Cardiac fibroblast (primary cell): ENCODE data around the gene ARFRP1.

Experiments
- DNase-seq, 2 donors: peaks; one replicate each; pipeline versions ENCODE4 v3.0.0 to v3.0.0-alpha.2; 2010; ENCODE audit warnings: low read depth in 2 of 2
- H3K4me3 ChIP-seq, 2 donors: replicated peaks in 1 of 2; 1 replicate in 1 of 2; 2 replicates in 1 of 2; pipeline ENCODE4 v1.5.1; 2011; ENCODE audit warnings: low read depth in 2 of 2, low read length in 2 of 2, mild to moderate bottlenecking in 2 of 2, moderate library complexity in 1 of 2
- TF ChIP-seq, protein P1 (sequence below): IDR thresholded peaks from one replicate; pipeline ENCODE4 v1.5.1; 2011; ENCODE audit warnings: low read depth, mild to moderate bottlenecking, low read length, inconsistent platforms

ARFRP1 gene

GRCh38 chr20:63718996-63719395 lies 11.2 kb upstream of the ARFRP1 start:
- TF ChIP-seq, protein P1, sequence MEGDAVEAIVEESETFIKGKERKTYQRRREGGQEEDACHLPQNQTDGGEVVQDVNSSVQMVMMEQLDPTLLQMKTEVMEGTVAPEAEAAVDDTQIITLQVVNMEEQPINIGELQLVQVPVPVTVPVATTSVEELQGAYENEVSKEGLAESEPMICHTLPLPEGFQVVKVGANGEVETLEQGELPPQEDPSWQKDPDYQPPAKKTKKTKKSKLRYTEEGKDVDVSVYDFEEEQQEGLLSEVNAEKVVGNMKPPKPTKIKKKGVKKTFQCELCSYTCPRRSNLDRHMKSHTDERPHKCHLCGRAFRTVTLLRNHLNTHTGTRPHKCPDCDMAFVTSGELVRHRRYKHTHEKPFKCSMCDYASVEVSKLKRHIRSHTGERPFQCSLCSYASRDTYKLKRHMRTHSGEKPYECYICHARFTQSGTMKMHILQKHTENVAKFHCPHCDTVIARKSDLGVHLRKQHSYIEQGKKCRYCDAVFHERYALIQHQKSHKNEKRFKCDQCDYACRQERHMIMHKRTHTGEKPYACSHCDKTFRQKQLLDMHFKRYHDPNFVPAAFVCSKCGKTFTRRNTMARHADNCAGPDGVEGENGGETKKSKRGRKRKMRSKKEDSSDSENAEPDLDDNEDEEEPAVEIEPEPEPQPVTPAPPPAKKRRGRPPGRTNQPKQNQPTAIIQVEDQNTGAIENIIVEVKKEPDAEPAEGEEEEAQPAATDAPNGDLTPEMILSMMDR = no peak
- H3K4me3 ChIP-seq = no peak overlapping the region
- DNase-seq = no peak

DNA sequence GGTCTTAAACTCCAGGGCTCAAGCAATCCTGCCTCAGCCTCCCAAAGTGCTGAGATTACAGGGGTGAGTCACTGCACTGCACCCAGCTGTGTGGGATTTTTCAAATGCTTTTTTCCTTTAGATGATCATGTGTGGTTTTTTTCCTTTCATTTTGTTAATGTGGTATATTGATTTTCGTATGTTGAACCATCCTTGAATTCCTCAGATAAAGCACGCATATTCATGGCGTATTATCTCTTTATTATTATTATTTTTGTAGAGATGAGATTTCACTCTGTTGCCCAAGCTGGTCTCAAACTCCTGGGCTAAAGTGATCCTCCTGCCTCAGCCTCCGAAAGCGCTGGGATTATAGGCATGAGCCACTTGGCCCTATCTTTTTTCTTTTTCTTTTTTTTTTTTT lies 7.1 kb upstream of the ARFRP1 start:
- no peak for DNase-seq
- H3K4me3 ChIP-seq = no peak overlapping the region
- TF ChIP-seq, protein P1 = no peak

- no peak overlapping the region for H3K4me3 ChIP-seq
- TF ChIP-seq, protein P1 = no peak
- DNase-seq = no peak
Measured at GRCh38 chr20:63712191-63712590, 4.4 kb upstream of the ARFRP1 start.

- TF ChIP-seq, protein P1 = no peak
- H3K4me3 ChIP-seq = no peak overlapping the region
- no peak for DNase-seq
Measured at GRCh38 chr20:63711085-63711645, 3.4 kb upstream of the ARFRP1 start.

DNA sequence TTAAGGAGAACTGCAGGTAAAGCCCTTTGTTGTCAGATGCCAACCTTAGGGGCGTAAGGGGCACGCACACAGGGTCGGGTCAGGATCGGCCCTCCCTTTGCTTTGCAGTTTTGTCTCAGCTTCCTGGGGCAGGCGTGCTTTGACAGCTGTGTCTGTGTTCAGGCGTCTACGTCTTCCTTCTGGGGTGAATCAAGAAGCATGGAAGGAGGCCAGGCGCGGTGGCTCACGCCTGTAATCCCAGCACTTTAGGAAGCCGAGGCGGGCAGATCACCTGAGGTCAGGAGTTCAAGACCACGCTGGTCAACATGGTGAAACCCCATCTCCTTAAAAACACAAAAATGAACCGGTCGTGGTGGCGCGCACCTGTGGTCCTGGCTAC lies 1.4 kb upstream of the ARFRP1 start:
- DNase-seq = no peak
- H3K4me3 ChIP-seq = peak overlapping the region; percentile 81 to 83
- TF ChIP-seq, protein P1 = no peak

- DNase-seq = no peak
- peak overlapping the region; percentile 81 to 83 for H3K4me3 ChIP-seq
- TF ChIP-seq, protein P1 = no peak
Measured at GRCh38 chr20:63708301-63709148, 749 bp upstream of the ARFRP1 start.
